Hepatocyte (in vitro differentiated cells): ENCODE results near the gene SLC25A44. TPM values are rescaled to one million over a fixed set of nuclear protein-coding genes. Genes with fewer than 3 reads are reported as not detected.

Experiments
- DNase-seq: peaks from one replicate; pipeline ENCODE4 v3.0.0-alpha.2; 2016; ENCODE audit warnings: low spot score
- H2AFZ ChIP-seq: fragments of 200-600 bp; sonication (generic); 2 replicates; pipeline ENCODE4 v1.6.0; 2016; ENCODE audit warnings: antibody characterized with exemption, mild to moderate bottlenecking
- H3K27ac ChIP-seq: fragments of 200-600 bp; sonication (generic); 2 replicates; pipeline ENCODE4 v1.5.1; 2016; ENCODE audit warnings: mild to moderate bottlenecking
- H3K27me3 ChIP-seq: fragments of 200-600 bp; sonication (generic); 2 replicates; pipeline ENCODE4 v1.6.1; 2016
- H3K36me3 ChIP-seq: fragments of 200-600 bp; sonication (generic); replicated peaks from 2 replicates; pipeline ENCODE4 v1.5.1; 2016; ENCODE audit warnings: low read depth; ENCODE audit not compliant: insufficient read depth
- H3K4me1 ChIP-seq: fragments of 200-600 bp; sonication (generic); 2 replicates; pipeline ENCODE4 v1.5.1; 2016; ENCODE audit warnings: mild to moderate bottlenecking, moderate library complexity; ENCODE audit not compliant: insufficient read depth
- H3K4me2 ChIP-seq: fragments of 200-600 bp; sonication (generic); 2 replicates; pipeline ENCODE4 v1.6.0; 2016
- H3K4me3 ChIP-seq: fragments of 200-600 bp; sonication (generic); 2 replicates; pipeline ENCODE4 v1.5.1; 2016; ENCODE audit warnings: mild to moderate bottlenecking
- H3K79me2 ChIP-seq: fragments of 200-600 bp; sonication (generic); 2 replicates; pipeline ENCODE4 v1.6.0; 2017; ENCODE audit warnings: mild to moderate bottlenecking
- H3K9me2 ChIP-seq: fragments of 200-600 bp; sonication (generic); replicated peaks from 2 replicates; pipeline ENCODE4 v1.6.0; 2017; ENCODE audit warnings: mild to moderate bottlenecking; ENCODE audit not compliant: insufficient read depth
- H3K9me3 ChIP-seq: fragments of 200-600 bp; sonication (generic); 2 replicates; pipeline ENCODE4 v1.5.1; 2016; ENCODE audit warnings: low read depth, mild to moderate bottlenecking
- H4K20me1 ChIP-seq: fragments of 200-600 bp; sonication (generic); 2 replicates; pipeline ENCODE4 v1.6.0; 2016; ENCODE audit warnings: mild to moderate bottlenecking; ENCODE audit not compliant: insufficient read depth, poor library complexity, severe bottlenecking
- CTCF ChIP-seq: fragments of 200-600 bp; sonication (generic); IDR thresholded peaks from 2 replicates; pipeline ENCODE4 v1.5.1; 2016; ENCODE audit warnings: antibody characterized with exemption, mild to moderate bottlenecking; ENCODE audit not compliant: poor library complexity
- EZH2 ChIP-seq: fragments of 200-600 bp; sonication (generic); IDR thresholded peaks from 2 replicates; pipeline ENCODE4 v1.6.1; 2016; ENCODE audit warnings: antibody characterized with exemption, mild to moderate bottlenecking, borderline replicate concordance
- EZH2phosphoT487 ChIP-seq: fragments of 200-600 bp; sonication (generic); IDR thresholded peaks from one replicate; pipeline ENCODE4 v1.6.1; 2018; ENCODE audit warnings: antibody characterized with exemption, mild to moderate bottlenecking, low read depth, moderate library complexity; ENCODE audit not compliant: unreplicated experiment, severe bottlenecking
- WGBS: methylation state at CpG from one replicate; pipeline ENCODE4 v1.1.6; 2016; ENCODE audit warnings: low lambda C conversion rate; ENCODE audit errors: missing lambda C conversion rate; 5-methylcytosine and 5-hydroxymethylcytosine counted together
- polyA plus RNA-seq: library from polyadenylated mRNA; unstranded; fragments of >200 nt; fragmentation: Nextera tagmentation; extraction: Ambion mirVana; gene quantifications from 2 replicates; pipeline ENCODE4 v1.2.1, GENCODE V29; 2016
- total RNA-seq: library from RNA; depleted of rRNA; stranded (reverse); fragments of >200 nt; gene quantifications from 2 replicates; pipeline ENCODE4 v1.2.3, GENCODE V29; 2014

SLC25A44 gene
- total and polyA plus RNA-seq, 2 experiments from 2014 or later, result 16.9 to 19.3 TPM

GRCh38 chr1:156236164-156236563, 42.3 kb downstream of the SLC25A44 start:
- WGBS, result 98% methylated on average over 12 of the region's 12 CpGs
- H3K4me3 ChIP-seq, result no peak overlapping the region
- TF ChIP-seq EZH2, result no peak
- TF ChIP-seq CTCF, result no peak
- no peak for TF ChIP-seq EZH2phosphoT487
- H3K79me2 ChIP-seq, result no peaks in the 10 kb centered on the region
- DNase-seq, result no peak
- no peaks in the 10 kb centered on the region for H3K27me3 ChIP-seq
- H3K36me3 ChIP-seq, result no peaks in the 10 kb centered on the region
- H3K27ac ChIP-seq, result no peak overlapping the region
- no peak overlapping the region for H3K4me2 ChIP-seq
- H3K4me1 ChIP-seq, result no peaks in the 10 kb centered on the region
- no peaks in the 10 kb centered on the region for H3K9me2 ChIP-seq
- H3K9me3 ChIP-seq, result no peaks in the 10 kb centered on the region
- no peaks in the 10 kb centered on the region for H4K20me1 ChIP-seq
- H2AFZ ChIP-seq, result no peak overlapping the region

GRCh38 chr1:156238248-156238647, 44.3 kb downstream of the SLC25A44 start:
- 97% methylated on average over 5 of the region's 5 CpGs for WGBS
- no peaks in the 10 kb centered on the region for H3K36me3 ChIP-seq
- H3K27me3 ChIP-seq, result no peaks in the 10 kb centered on the region
- no peak for TF ChIP-seq CTCF
- TF ChIP-seq EZH2, result no peak
- TF ChIP-seq EZH2phosphoT487, result no peak
- no peak overlapping the region for H2AFZ ChIP-seq
- H3K4me3 ChIP-seq, result no peak overlapping the region
- H3K9me3 ChIP-seq, result no peaks in the 10 kb centered on the region
- H3K79me2 ChIP-seq, result no peaks in the 10 kb centered on the region
- H3K9me2 ChIP-seq, result no peaks in the 10 kb centered on the region
- no peaks in the 10 kb centered on the region for H3K4me1 ChIP-seq
- no peak for DNase-seq
- no peak overlapping the region for H3K4me2 ChIP-seq
- no peaks in the 10 kb centered on the region for H4K20me1 ChIP-seq
- H3K27ac ChIP-seq, result no peak overlapping the region

GRCh38 chr1:156241311-156241811, 47.5 kb downstream of the SLC25A44 start:
- Histone ChIP-seq H3K36me3 (no peaks in the 10 kb centered on the region), H3K4me3 (no peak overlapping the region), H3K27me3 (no peaks in the 10 kb centered on the region), H3K9me2 (no peaks in the 10 kb centered on the region), H3K4me1 (no peaks in the 10 kb centered on the region), H3K4me2 (no peak overlapping the region), H3K79me2 (no peaks in the 10 kb centered on the region), H2AFZ (no peak overlapping the region), H3K27ac (no peak overlapping the region), H4K20me1 (no peaks in the 10 kb centered on the region), H3K9me3 (no peaks in the 10 kb centered on the region)
- WGBS, result 80% methylated on average over 15 of the region's 15 CpGs
- no peak for DNase-seq
- TF ChIP-seq EZH2phosphoT487 (no peak), EZH2 (no peak), CTCF (no peak)

- WGBS, result 93% methylated on average over 14 of the region's 14 CpGs
- no peak within 1 kb of the TSS for H3K27ac ChIP-seq
- H3K4me2 ChIP-seq, result no peak within 1 kb of the TSS
- no peaks in the 10 kb centered on the region for H3K36me3 ChIP-seq
- H4K20me1 ChIP-seq, result no peaks in the 10 kb centered on the region
- H3K4me1 ChIP-seq, result no peaks in the 10 kb centered on the region
- H3K9me3 ChIP-seq, result no peaks in the 10 kb centered on the region
- no peak within 1 kb of the TSS for H3K4me3 ChIP-seq
- H3K79me2 ChIP-seq, result no peaks in the 10 kb centered on the region
- no peak for DNase-seq
- no peaks in the 10 kb centered on the region for H3K9me2 ChIP-seq
- no peak within 1 kb of the TSS for H2AFZ ChIP-seq
- no peak for TF ChIP-seq CTCF
- TF ChIP-seq EZH2phosphoT487, result no peak
- no peak for TF ChIP-seq EZH2
- no peaks in the 10 kb centered on the region for H3K27me3 ChIP-seq
Measured at GRCh38 chr1:156241926-156242325, 48.0 kb downstream of the SLC25A44 start, which contains the start of gene BGLAP. Gene BGLAP, plus strand, starts transcription at chr1:156242184. Its CDS starts 48 bp downstream, at chr1:156242232.
